HepG2 (cell line): ENCODE data around the gene RPS5. TPM values are rescaled to one million over a fixed set of nuclear protein-coding genes. Genes with fewer than 3 reads are reported as not detected.
A peak's percentile ranks its signal among the peaks of the same experiment; 100 is the strongest.

ENCODE experiments used
- CENPX ChIP-seq: sonication (generic); formaldehyde crosslinking; IDR thresholded peaks from 2 replicates; pipeline ENCODE4 v1.9.0; 2021; ENCODE audit warnings: mild to moderate bottlenecking, missing genetic modification reagents, moderate library complexity
- EZH2 ChIP-seq: conservative IDR thresholded peaks from 2 replicates; pipeline ENCODE4 v1.6.1; 2012; ENCODE audit warnings: mild to moderate bottlenecking, low read depth, low read length, moderate library complexity
- FOXK2 ChIP-seq: fragments of 450-650 bp; IDR thresholded peaks from 2 replicates; pipeline ENCODE4 v1.6.1; 2016
- HINFP ChIP-seq: sonication (generic); formaldehyde crosslinking; IDR thresholded peaks from 2 replicates; pipeline ENCODE4 v1.4.0; 2020; ENCODE audit warnings: low read depth, mild to moderate bottlenecking, missing genetic modification reagents
- MAF1 ChIP-seq: sonication (generic); formaldehyde crosslinking; IDR thresholded peaks from 2 replicates; pipeline ENCODE4 v1.5.0; 2020; ENCODE audit warnings: missing genetic modification reagents, borderline replicate concordance
- NFE2L2 ChIP-seq: fragments of 150-350 bp; IDR thresholded peaks from 2 replicates; pipeline ENCODE4 v1.6.1; 2014; ENCODE audit warnings: low read length
- NFIC ChIP-seq: IDR thresholded peaks from 2 replicates; pipeline ENCODE4 v1.6.1; 2012; ENCODE audit warnings: mild to moderate bottlenecking, low read length, inconsistent platforms
- NKX3-1 ChIP-seq: sonication (generic); formaldehyde crosslinking; IDR thresholded peaks from 2 replicates; pipeline ENCODE4 v1.5.0; 2020; ENCODE audit warnings: missing genetic modification reagents
- PCBP2 ChIP-seq: fragments of 200-400 bp; formaldehyde crosslinking; optimal IDR thresholded peaks from 2 replicates; pipeline ENCODE3; 2018; ENCODE audit warnings: low read length, low read depth; ENCODE audit not compliant: poor library complexity, severe bottlenecking
- RELA ChIP-seq: sonication (generic); formaldehyde crosslinking; IDR thresholded peaks from 2 replicates; pipeline ENCODE4 v1.4.0; 2020; ENCODE audit warnings: missing genetic modification reagents
- SMARCC2 ChIP-seq: fragments of 450-650 bp; IDR thresholded peaks from 2 replicates; pipeline ENCODE4 v1.6.1; 2017; ENCODE audit warnings: antibody characterized with exemption, mild to moderate bottlenecking
- SP140L ChIP-seq: sonication (generic); formaldehyde crosslinking; IDR thresholded peaks from 2 replicates; pipeline ENCODE4 v1.4.0; 2020; ENCODE audit warnings: missing genetic modification reagents, borderline replicate concordance
- SRSF9 ChIP-seq: fragments of 200-400 bp; formaldehyde crosslinking; IDR thresholded peaks from 2 replicates; pipeline ENCODE4 v1.6.1; 2018; ENCODE audit warnings: borderline replicate concordance, mild to moderate bottlenecking, low read depth, low read length; ENCODE audit not compliant: insufficient read depth, poor library complexity, severe bottlenecking
- SUZ12 ChIP-seq: fragments of 150-350 bp; IDR thresholded peaks from 2 replicates; pipeline ENCODE4 v1.6.1; 2014; ENCODE audit warnings: low read depth, low read length
- XRCC5 ChIP-seq: fragments of 200-400 bp; formaldehyde crosslinking; optimal IDR thresholded peaks from 2 replicates; pipeline ENCODE3; 2017; ENCODE audit warnings: mild to moderate bottlenecking, low read length
- ZBTB7A ChIP-seq: sonication (generic); formaldehyde crosslinking; IDR thresholded peaks from 2 replicates; pipeline ENCODE4 v1.8.0; 2022; ENCODE audit warnings: mild to moderate bottlenecking, missing genetic modification reagents
- ZNF224 ChIP-seq: sonication (generic); formaldehyde crosslinking; IDR thresholded peaks from 2 replicates; pipeline ENCODE4 v1.5.0; 2020; ENCODE audit warnings: mild to moderate bottlenecking, missing genetic modification reagents
- ZNF230 ChIP-seq: sonication (generic); formaldehyde crosslinking; IDR thresholded peaks from 2 replicates; pipeline ENCODE4 v1.4.0; 2020; ENCODE audit warnings: mild to moderate bottlenecking, missing genetic modification reagents
- ZNF24 ChIP-seq: fragments of 450-650 bp; IDR thresholded peaks from 2 replicates; pipeline ENCODE4 v1.6.1; 2017; ENCODE audit warnings: antibody characterized with exemption, mild to moderate bottlenecking
- ZNF275 ChIP-seq: sonication (generic); formaldehyde crosslinking; IDR thresholded peaks from 2 replicates; pipeline ENCODE4 v1.8.0; 2022; ENCODE audit warnings: missing genetic modification reagents, mild to moderate bottlenecking, inconsistent platforms, borderline replicate concordance
- ZNF460 ChIP-seq: sonication (generic); formaldehyde crosslinking; IDR thresholded peaks from 2 replicates; pipeline ENCODE4 v1.5.1; 2020; ENCODE audit warnings: missing genetic modification reagents, mild to moderate bottlenecking, borderline replicate concordance
- ZNF607 ChIP-seq: sonication (generic); formaldehyde crosslinking; IDR thresholded peaks from 2 replicates; pipeline ENCODE4 v1.5.1; 2020; ENCODE audit warnings: missing genetic modification reagents, mild to moderate bottlenecking, borderline replicate concordance
- ZNF652 ChIP-seq: IDR thresholded peaks from 2 replicates; pipeline ENCODE4 v1.6.1; 2016; ENCODE audit warnings: low read depth, borderline replicate concordance
- ZNF747 ChIP-seq: sonication (generic); formaldehyde crosslinking; IDR thresholded peaks from 2 replicates; pipeline ENCODE4 v1.8.1; 2023; ENCODE audit warnings: missing genetic modification reagents, mild to moderate bottlenecking, borderline replicate concordance
- ZNF800 ChIP-seq: sonication (generic); formaldehyde crosslinking; IDR thresholded peaks from 2 replicates; pipeline ENCODE4 v1.4.0; 2020; ENCODE audit warnings: missing genetic modification reagents
- ZNF816 ChIP-seq: sonication (generic); formaldehyde crosslinking; IDR thresholded peaks from 2 replicates; pipeline ENCODE4 v1.8.0; 2022; ENCODE audit warnings: missing genetic modification reagents, mild to moderate bottlenecking, borderline replicate concordance
- ZNF891 ChIP-seq: sonication (generic); formaldehyde crosslinking; IDR thresholded peaks from 2 replicates; pipeline ENCODE4 v1.5.0; 2020; ENCODE audit warnings: mild to moderate bottlenecking, missing genetic modification reagents
- polyA plus RNA-seq, 8 experiments: library from polyadenylated mRNA; depleted of rRNA in 3 of 8; stranded (reverse) in 7 of 8; unstranded in 1 of 8; fragments of >200 nt; fragmentation: Illumina TruSeq in 4 of 8; extraction: Trizol in 4 of 8; gene quantifications; 2 replicates each; pipeline versions ENCODE4 v1.2.1 to v1.2.3, GENCODE V29; 2011 to 2016; ENCODE audit warnings: low read depth in 4 of 8, missing spikeins in 1 of 8, mixed read lengths in 1 of 8; ENCODE audit not compliant: insufficient read depth in 1 of 8
- total RNA-seq, 5 experiments: library from RNA; depleted of rRNA; stranded (reverse); fragments of >200 nt; fragmentation: Illumina TruSeq; extraction: Trizol; gene quantifications; 2 replicates each; pipeline ENCODE4 v1.2.3, GENCODE V29; 2016; ENCODE audit warnings: low read depth in 1 of 5

The RPS5 gene
- total and polyA plus RNA-seq, 2 of the 13 experiments (the other 11 are each of a cell fraction or from before 2014, with no cell fraction given) = 1,544 to 4,408 TPM

- TF ChIP-seq ZNF800 (no peak), PCBP2 (no peak), HINFP (CRISPR knock-in tag) (peak; percentile 61; the same call in 1 of the 2 replicates), ZNF607 (CRISPR knock-in tag) (peak; percentile 87), SUZ12 (peak; percentile 73), ZNF230 (peak; percentile 90; the same call in 1 of the 2 replicates), ZNF460 (CRISPR knock-in tag) (no peak; the same call in 1 of the 2 replicates), ZNF816 (CRISPR knock-in tag) (peak; percentile 82; the same call in 1 of the 2 replicates), XRCC5 (peak; percentile 19), RELA (CRISPR knock-in tag) (no peak), ZBTB7A (CRISPR knock-in tag) (0 out of 2 replicates have a peak, but pooled peaks have one; percentile 17), ZNF747 (CRISPR knock-in tag) (0 out of 2 replicates have a peak, but pooled peaks have one; percentile 51), SRSF9 (no peak), SMARCC2 (no peak), EZH2 (no peak), ZNF24 (no peak), FOXK2 (no peak), ZNF652 (CRISPR knock-in tag) (0 out of 2 replicates have a peak, but pooled peaks have one; percentile 17), CENPX (CRISPR knock-in tag) (no peak), NKX3-1 (CRISPR knock-in tag) (no peak), ZNF275 (CRISPR knock-in tag) (peak; percentile 18; the same call in 1 of the 2 replicates), SP140L (no peak), ZNF891 (CRISPR knock-in tag) (peak; percentile 55; the same call in 1 of the 2 replicates), MAF1 (CRISPR knock-in tag) (no peak), ZNF224 (CRISPR knock-in tag) (peak; percentile 35; the same call in 1 of the 2 replicates), NFE2L2 (no peak), NFIC (no peak)
These were observed 21.3 kb downstream of the RPS5 start, which contains the start of gene ZNF584 (continued) for GRCh38 chr19:58408152-58409009.
